Measurements from ENCODE around the gene GNAO1. TPM values are rescaled to one million over a fixed set of nuclear protein-coding genes. Genes with fewer than 3 reads are reported as not detected.
A peak's percentile ranks its signal among the peaks of the same experiment; 100 is the strongest.

Gene GNAO1
- total RNA-seq, 2 experiments from 2014 or later: 2.7 TPM

GRCh38 chr16:56190677-56191155 is 573 bp upstream of the GNAO1 start:
- peak; percentile 47 for ATAC-seq
- Mint-ChIP-seq H3K4me3 (peak overlapping the region; percentile 65), H3K36me3 (ENCODE audit: low read depth) (no peaks in the 10 kb centered on the region), H3K27ac (no peak overlapping the region), H3K4me1 (ENCODE audit: low read depth) (peaks cover 29% of the 10 kb centered on the region), H3K9me3 (ENCODE audit: insufficient read depth) (no peaks in the 10 kb centered on the region), H3K27me3 (ENCODE audit: low read depth) (peaks cover 67% of the 10 kb centered on the region)
- no peak for DNase-seq
- ChIA-PET CTCF (interaction anchor here (0.6 to 3.2 kb wide), 3 partner anchors 8 to 89 kb away, joined by 3 to 14 read pairs (median 4); no protein-coding TSS in a partner anchor), POLR2A (no interaction called here)

DNA sequence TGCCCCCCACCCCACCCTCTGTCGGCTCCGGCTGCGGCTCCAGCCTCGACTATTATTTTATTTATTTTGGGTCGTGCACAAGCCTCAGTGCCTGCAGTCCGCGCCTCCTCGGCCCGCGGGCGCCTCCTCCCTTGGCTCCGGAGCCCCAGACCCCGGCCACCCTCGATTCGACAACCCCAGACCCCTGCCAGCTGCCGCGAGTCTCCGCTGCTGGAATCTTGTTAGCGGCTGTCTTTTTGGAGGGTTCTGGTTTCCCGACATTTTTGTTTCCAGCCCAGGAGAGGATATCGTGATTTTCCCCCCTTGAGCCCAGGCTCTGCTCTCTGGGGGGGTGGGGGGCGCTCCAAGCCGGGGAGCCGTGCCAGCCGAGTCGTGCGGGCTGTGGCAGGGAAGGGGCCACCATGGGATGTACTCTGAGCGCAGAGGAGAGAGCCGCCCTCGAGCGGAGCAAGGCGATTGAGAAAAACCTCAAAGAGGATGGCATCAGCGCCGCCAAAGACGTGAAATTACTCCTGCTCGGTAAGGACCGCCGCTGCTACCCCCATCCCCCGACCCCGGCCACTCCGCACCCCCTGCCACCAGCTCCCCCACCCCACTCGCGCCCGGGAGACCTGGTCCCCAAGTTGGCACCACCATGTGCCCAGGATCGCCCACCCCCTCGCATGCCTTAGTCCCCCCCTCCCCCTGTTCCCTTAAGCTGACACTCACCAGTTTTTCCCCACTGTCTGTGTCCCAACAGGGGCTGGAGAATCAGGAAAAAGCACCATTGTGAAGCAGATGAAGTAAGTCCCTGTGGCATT is 746 bp downstream of the GNAO1 start:
- ChIA-PET CTCF (no interaction called here), POLR2A (no interaction called here)
- peak overlapping the region; percentile 72 for H3K4me3 Mint-ChIP-seq
- H3K27ac Mint-ChIP-seq: no peak overlapping the region
- H3K36me3 Mint-ChIP-seq (ENCODE audit: low read depth): no peaks in the 10 kb centered on the region
- peaks cover 68% of the 10 kb centered on the region for H3K27me3 Mint-ChIP-seq (ENCODE audit: low read depth)
- no peaks in the 10 kb centered on the region for H3K9me3 Mint-ChIP-seq (ENCODE audit: insufficient read depth)
- DNase-seq: no peak
- peaks cover 29% of the 10 kb centered on the region for H3K4me1 Mint-ChIP-seq (ENCODE audit: low read depth)
- no peak for ATAC-seq

- Mint-ChIP-seq H3K4me1 (ENCODE audit: low read depth) (peaks cover 29% of the 10 kb centered on the region), H3K9me3 (ENCODE audit: insufficient read depth) (no peaks in the 10 kb centered on the region), H3K36me3 (ENCODE audit: low read depth) (no peaks in the 10 kb centered on the region), H3K27me3 (ENCODE audit: low read depth) (peaks cover 68% of the 10 kb centered on the region), H3K4me3 (peak overlapping the region; percentile 40), H3K27ac (no peak overlapping the region)
- POLR2A ChIA-PET: no interaction called here
- CTCF ChIA-PET: no interaction called here
- DNase-seq: no peak
- ATAC-seq: no peak
Measured at GRCh38 chr16:56192635-56192945, 1.3 kb downstream of the GNAO1 start.

DNA sequence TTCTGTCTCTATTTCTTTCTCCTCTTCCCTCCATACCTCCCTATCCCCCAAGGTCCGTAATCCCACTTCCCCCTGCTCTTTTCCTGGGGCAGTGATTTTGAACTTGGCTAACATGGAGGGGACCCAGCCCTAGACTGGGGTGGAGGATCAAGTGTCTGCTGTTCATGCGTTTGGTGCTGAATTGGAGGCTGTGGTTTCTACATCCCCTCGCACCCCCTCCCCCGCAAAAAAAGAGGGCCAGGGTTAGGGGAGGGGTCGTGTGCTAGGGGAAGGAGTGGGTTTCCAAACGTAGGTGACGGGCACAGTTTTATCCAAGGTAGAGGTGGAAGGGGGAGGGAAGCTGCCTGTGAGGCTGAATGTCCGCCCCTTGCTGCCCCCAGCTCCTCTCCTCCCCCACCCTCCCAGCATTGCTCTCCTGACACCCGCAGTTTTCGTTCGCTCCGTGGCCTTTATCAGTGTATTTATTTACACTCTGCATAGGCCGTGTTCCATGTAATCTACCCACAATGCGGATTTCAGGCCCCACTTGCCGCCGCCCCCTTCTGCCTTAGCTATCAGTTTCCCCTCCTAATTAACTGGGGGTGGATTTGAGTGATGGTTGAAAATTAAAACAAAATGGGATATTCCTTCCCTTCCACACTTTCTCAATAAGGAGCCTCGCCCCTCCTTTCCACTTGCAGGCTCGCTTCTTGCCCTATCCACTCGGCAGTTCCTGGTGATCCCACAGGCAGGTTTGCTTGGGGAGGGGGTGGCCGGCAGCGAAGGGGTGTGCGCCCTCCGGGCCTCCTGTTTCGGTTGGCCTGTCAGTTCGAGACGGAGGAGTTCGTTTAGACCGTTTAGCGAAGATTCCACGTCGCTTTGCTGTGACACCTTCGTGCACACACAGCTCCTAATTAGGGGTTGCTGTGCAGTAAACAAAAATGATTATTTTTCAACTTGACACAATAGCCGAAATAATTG is 2.0 kb downstream of the GNAO1 start:
- no peak overlapping the region for H3K27ac Mint-ChIP-seq
- no peaks in the 10 kb centered on the region for H3K9me3 Mint-ChIP-seq (ENCODE audit: insufficient read depth)
- CTCF ChIA-PET: interaction anchor here (1.3 kb wide), 1 partner anchor 10 kb away, joined by 6 read pairs; no protein-coding TSS in a partner anchor
- POLR2A ChIA-PET: no interaction called here
- H3K4me1 Mint-ChIP-seq (ENCODE audit: low read depth): peaks cover 29% of the 10 kb centered on the region
- peaks cover 65% of the 10 kb centered on the region for H3K27me3 Mint-ChIP-seq (ENCODE audit: low read depth)
- no peak for ATAC-seq
- H3K36me3 Mint-ChIP-seq (ENCODE audit: low read depth): no peaks in the 10 kb centered on the region
- peak overlapping the region; percentile 62 for H3K4me3 Mint-ChIP-seq
- no peak for DNase-seq

GRCh38 chr16:56193951-56194726 is 2.9 kb downstream of the GNAO1 start:
- H3K9me3 Mint-ChIP-seq (ENCODE audit: insufficient read depth): no peaks in the 10 kb centered on the region
- H3K27ac Mint-ChIP-seq: no peak overlapping the region
- ATAC-seq: peak; percentile 66
- peak overlapping the region; percentile 62 for H3K4me3 Mint-ChIP-seq
- ChIA-PET CTCF (interaction anchor here (1.3 kb wide), 1 partner anchor 9 kb away, joined by 6 read pairs; no protein-coding TSS in a partner anchor), POLR2A (no interaction called here)
- no peaks in the 10 kb centered on the region for H3K36me3 Mint-ChIP-seq (ENCODE audit: low read depth)
- peaks cover 29% of the 10 kb centered on the region for H3K4me1 Mint-ChIP-seq (ENCODE audit: low read depth)
- peak; percentile 78 for DNase-seq
- H3K27me3 Mint-ChIP-seq (ENCODE audit: low read depth): peaks cover 57% of the 10 kb centered on the region

DNA sequence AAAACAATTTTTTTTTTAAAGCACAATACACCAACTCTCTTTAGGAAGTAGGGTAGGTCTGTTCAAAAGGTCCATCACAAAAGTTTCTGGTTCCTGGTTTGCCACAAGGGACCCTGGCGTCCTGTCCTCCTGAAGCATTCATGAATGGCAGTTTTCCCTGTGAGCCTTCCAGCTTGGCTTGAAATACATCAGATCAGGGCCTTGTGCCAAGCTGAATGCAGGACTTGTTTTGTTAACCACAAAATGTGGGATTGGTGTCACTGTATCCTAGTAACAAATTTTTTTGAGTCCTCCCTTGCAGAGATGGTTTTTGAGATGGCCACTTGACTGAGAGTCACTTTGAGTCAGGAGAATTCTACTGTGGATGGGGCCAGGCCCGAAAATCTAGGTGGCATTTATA is 3.9 kb downstream of the GNAO1 start:
- ChIA-PET POLR2A (no interaction called here), CTCF (no interaction called here)
- no peak overlapping the region for H3K4me3 Mint-ChIP-seq
- H3K9me3 Mint-ChIP-seq (ENCODE audit: insufficient read depth): no peaks in the 10 kb centered on the region
- ATAC-seq (no peak), DNase-seq (no peak)
- peaks cover 27% of the 10 kb centered on the region for H3K4me1 Mint-ChIP-seq (ENCODE audit: low read depth)
- H3K27me3 Mint-ChIP-seq (ENCODE audit: low read depth): peaks cover 49% of the 10 kb centered on the region
- no peak overlapping the region for H3K27ac Mint-ChIP-seq
- no peaks in the 10 kb centered on the region for H3K36me3 Mint-ChIP-seq (ENCODE audit: low read depth)

DNA sequence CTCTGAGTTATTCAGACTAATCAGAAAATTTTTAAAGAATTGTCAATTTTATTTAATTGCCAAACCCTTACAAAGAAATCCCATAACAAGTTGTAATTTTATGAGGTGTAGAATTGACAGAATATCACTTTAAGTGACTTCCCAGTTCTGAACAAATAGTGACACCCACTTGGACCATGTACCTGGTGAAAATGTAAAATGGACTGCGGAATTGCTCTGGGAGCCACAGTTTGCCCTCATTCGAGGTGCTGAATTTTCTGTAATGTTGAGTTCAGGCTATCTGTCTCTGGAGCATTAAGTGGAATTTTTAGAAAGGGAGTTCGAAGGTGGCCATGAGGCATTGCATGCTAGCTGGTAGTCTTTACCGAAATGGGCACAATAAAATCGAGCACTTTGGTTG is 5.1 kb downstream of the GNAO1 start:
- peaks cover 25% of the 10 kb centered on the region for H3K4me1 Mint-ChIP-seq (ENCODE audit: low read depth)
- no peak for ATAC-seq
- POLR2A ChIA-PET: no interaction called here

GRCh38 chr16:56197192-56197992 is 6.1 kb downstream of the GNAO1 start:
- Mint-ChIP-seq H3K4me1 (ENCODE audit: low read depth) (peaks cover 20% of the 10 kb centered on the region), H3K27ac (no peak overlapping the region), H3K9me3 (ENCODE audit: insufficient read depth) (no peaks in the 10 kb centered on the region), H3K36me3 (ENCODE audit: low read depth) (no peaks in the 10 kb centered on the region), H3K4me3 (no peak overlapping the region), H3K27me3 (ENCODE audit: low read depth) (peaks cover 41% of the 10 kb centered on the region)
- ChIA-PET CTCF (interaction anchor here (0.8 to 1.6 kb wide), 2 partner anchors 8 to 121 kb away, joined by 3 to 4 read pairs; no protein-coding TSS in a partner anchor), POLR2A (no interaction called here)
- ATAC-seq: no peak
- DNase-seq: no peak

More for the DNA sequence above, 5.1 kb downstream of the GNAO1 start:
- DNase-seq: no peak
- no peak overlapping the region for H3K27ac Mint-ChIP-seq
- CTCF ChIA-PET: no interaction called here
- H3K36me3 Mint-ChIP-seq (ENCODE audit: low read depth): no peaks in the 10 kb centered on the region
- H3K9me3 Mint-ChIP-seq (ENCODE audit: insufficient read depth): no peaks in the 10 kb centered on the region
- no peak overlapping the region for H3K4me3 Mint-ChIP-seq
- H3K27me3 Mint-ChIP-seq (ENCODE audit: low read depth): peaks cover 47% of the 10 kb centered on the region

GRCh38 chr16:56198006-56198754 is 6.9 kb downstream of the GNAO1 start:
- ChIA-PET POLR2A (no interaction called here), CTCF (interaction anchor here (0.8 to 1.6 kb wide), 3 partner anchors 8 to 121 kb away, joined by 3 to 4 read pairs (median 3); no protein-coding TSS in a partner anchor)
- peaks cover 34% of the 10 kb centered on the region for H3K27me3 Mint-ChIP-seq (ENCODE audit: low read depth)
- H3K4me1 Mint-ChIP-seq (ENCODE audit: low read depth): peaks cover 14% of the 10 kb centered on the region
- H3K27ac Mint-ChIP-seq: peak overlapping the region; percentile 77
- H3K36me3 Mint-ChIP-seq (ENCODE audit: low read depth): no peaks in the 10 kb centered on the region
- ATAC-seq (no peak), DNase-seq (no peak)
- no peaks in the 10 kb centered on the region for H3K9me3 Mint-ChIP-seq (ENCODE audit: insufficient read depth)
- no peak overlapping the region for H3K4me3 Mint-ChIP-seq

GRCh38 chr16:56198755-56199114 is 7.4 kb downstream of the GNAO1 start:
- Mint-ChIP-seq H3K4me1 (ENCODE audit: low read depth) (peaks cover 10% of the 10 kb centered on the region), H3K4me3 (peak overlapping the region; percentile 45), H3K27ac (peak overlapping the region; percentile 77), H3K36me3 (ENCODE audit: low read depth) (no peaks in the 10 kb centered on the region), H3K9me3 (ENCODE audit: insufficient read depth) (no peaks in the 10 kb centered on the region), H3K27me3 (ENCODE audit: low read depth) (peaks cover 28% of the 10 kb centered on the region)
- ChIA-PET POLR2A (no interaction called here), CTCF (interaction anchor here (1.2 to 1.6 kb wide), 3 partner anchors 9 to 66 kb away, joined by 3 to 4 read pairs (median 4); no protein-coding TSS in a partner anchor)
- no peak for DNase-seq
- ATAC-seq: no peak
